GM19099 (cell line): ENCODE data around the gene SLC22A3.

Experiments
- POLR2A ChIP-seq: IDR thresholded peaks from 3 replicates; pipeline ENCODE4 v1.6.1; 2011; ENCODE audit warnings: low read depth; ENCODE audit not compliant: insufficient read length; ENCODE audit errors: extremely low read depth

Gene SLC22A3, protein sequence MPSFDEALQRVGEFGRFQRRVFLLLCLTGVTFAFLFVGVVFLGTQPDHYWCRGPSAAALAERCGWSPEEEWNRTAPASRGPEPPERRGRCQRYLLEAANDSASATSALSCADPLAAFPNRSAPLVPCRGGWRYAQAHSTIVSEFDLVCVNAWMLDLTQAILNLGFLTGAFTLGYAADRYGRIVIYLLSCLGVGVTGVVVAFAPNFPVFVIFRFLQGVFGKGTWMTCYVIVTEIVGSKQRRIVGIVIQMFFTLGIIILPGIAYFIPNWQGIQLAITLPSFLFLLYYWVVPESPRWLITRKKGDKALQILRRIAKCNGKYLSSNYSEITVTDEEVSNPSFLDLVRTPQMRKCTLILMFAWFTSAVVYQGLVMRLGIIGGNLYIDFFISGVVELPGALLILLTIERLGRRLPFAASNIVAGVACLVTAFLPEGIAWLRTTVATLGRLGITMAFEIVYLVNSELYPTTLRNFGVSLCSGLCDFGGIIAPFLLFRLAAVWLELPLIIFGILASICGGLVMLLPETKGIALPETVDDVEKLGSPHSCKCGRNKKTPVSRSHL

DNA sequence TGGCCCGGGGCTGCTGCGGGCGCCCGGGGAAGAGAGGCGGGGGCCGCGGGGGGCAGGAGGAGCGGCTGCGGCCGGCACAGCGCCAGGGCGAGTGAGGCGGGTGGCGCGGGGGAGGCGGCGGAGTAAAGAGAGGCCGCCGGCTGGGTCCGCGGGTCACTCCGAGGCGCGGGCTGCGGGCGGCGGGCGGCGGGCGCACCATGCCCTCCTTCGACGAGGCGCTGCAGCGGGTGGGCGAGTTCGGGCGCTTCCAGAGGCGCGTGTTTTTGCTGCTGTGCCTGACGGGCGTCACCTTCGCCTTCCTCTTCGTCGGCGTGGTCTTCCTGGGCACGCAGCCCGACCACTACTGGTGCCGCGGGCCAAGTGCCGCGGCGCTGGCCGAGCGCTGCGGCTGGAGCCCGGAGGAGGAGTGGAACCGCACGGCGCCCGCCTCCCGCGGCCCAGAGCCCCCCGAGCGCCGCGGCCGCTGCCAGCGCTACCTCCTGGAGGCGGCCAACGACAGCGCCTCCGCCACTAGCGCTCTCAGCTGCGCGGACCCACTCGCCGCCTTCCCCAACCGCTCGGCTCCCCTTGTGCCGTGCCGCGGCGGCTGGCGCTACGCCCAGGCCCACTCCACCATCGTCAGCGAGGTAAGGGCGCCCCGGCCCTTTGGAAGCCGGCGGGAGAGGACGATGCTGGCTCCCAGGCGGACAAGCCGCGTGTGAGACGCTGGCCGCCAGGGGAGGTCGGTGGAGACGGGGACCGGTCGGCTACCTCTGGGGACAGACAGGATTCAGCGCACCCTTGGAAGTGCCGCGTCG lies at the start of gene SLC22A3:
Gene SLC22A3 (plus strand): TSS at position 156 of the 797 bp plus-strand sequence. CDS start 42 bp downstream, at position 198.
- no peak for TF ChIP-seq POLR2A

GRCh38 chr6:160299559-160299958 lies 48.6 kb upstream of the SLC22A3 start:
- TF ChIP-seq POLR2A: no peak

DNA sequence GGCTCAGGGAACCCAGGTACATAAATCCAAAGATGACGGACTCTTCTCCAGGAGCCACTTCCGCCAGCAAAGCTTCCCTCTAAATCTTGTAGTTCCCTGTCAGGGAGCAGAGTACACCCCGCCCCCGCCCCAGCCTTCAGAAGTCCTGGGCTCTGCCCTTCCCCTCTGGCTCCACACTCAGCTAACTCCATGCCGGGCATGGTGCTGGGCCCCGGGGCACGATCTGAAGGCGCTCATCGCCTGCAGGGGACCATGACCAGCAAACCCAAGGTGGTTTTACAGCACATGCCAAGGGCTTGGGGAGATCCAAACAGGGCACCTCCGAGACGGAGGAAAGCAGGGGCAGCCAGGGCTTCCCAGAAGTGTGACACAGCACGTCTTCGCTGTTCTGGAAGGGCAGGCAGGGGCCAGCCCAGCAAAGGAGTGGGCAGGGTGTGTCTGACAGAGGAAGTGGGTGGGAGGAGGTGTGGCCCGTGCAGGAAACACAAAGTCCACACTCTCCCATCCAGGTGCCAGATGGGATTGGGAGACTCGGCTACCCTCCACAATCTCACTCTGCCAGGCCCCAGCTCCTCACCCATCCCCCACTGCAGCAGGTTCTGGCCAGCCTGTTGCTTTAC lies 48.0 kb upstream of the SLC22A3 start:
- TF ChIP-seq POLR2A: no peak

GRCh38 chr6:160301339-160301738 lies 46.8 kb upstream of the SLC22A3 start:
- TF ChIP-seq POLR2A: no peak

DNA sequence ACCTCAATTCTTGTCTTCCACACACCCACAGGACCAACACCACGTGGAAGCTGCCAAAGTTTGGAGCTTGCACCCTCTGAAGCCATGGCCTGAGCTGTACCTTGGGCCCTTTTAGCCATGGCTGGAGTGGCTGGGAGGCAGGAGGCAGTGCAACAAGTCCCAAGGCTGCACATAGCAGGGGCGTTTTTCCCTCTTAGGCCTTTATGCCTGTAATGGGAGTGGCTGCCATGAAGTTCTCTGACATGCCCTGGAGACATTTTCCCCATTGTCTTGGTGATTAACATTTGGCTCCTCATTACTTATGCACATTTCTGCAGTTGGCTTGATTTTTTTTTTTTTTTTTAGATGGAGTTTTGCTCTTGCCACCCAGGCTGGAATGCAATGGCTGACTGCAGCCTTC lies 44.4 kb upstream of the SLC22A3 start:
- no peak for TF ChIP-seq POLR2A

- no peak for TF ChIP-seq POLR2A
Observed at GRCh38 chr6:160305926-160306713, 42.1 kb upstream of the SLC22A3 start.

GRCh38 chr6:160309718-160310117 lies 38.5 kb upstream of the SLC22A3 start:
- TF ChIP-seq POLR2A: no peak

- no peak for TF ChIP-seq POLR2A
Observed at GRCh38 chr6:160312900-160313299, 35.3 kb upstream of the SLC22A3 start.

GRCh38 chr6:160315310-160315709 lies 32.9 kb upstream of the SLC22A3 start:
- no peak for TF ChIP-seq POLR2A

- TF ChIP-seq POLR2A: no peak
Observed at GRCh38 chr6:160316261-160316660, 31.9 kb upstream of the SLC22A3 start.

DNA sequence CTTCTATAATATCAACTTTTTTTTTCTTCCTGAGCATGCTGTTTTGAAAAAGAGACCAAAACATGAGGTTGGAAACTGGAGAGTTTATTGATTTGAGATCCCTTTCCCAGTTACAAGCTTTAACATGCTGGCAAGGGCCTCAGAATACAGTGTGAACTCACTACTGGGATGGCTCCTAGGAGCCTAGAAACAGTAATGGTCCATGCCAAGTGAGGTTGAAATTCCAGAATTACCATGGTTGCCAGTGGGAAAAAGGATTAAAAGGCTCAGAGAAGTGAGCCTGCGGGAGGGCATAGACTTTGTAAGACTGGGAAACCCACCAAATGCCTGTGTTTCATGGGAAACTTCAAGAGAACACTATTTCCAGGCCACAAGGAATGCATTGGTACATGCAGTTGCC lies 28.9 kb upstream of the SLC22A3 start:
- no peak for TF ChIP-seq POLR2A

- no peak for TF ChIP-seq POLR2A
Observed at GRCh38 chr6:160321729-160322505, 26.3 kb upstream of the SLC22A3 start.

DNA sequence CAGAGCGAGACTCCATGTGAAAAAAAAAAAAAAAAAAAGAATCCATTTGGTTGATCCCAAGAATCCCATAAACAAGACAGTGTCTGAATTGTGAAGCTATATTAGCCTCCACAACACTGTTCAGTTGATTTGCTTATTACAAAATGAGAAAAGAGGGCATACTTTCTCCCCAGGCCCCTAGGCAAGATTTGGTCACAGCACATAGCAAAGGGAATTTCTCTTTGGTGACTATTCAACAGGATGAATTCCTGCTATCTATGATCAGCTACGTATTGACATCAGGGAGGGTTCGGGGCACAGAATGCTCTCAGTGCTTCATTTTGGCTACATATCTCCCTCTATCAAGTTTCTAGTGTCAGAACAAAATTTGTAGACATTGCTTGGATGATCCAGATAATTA lies 20.2 kb upstream of the SLC22A3 start:
- TF ChIP-seq POLR2A: no peak

GRCh38 chr6:160328447-160328846 lies 19.7 kb upstream of the SLC22A3 start:
- no peak for TF ChIP-seq POLR2A
